Activated gamma-delta T cell treated with anti-CD3 and anti-CD28 coated beads, Interleukin-2, amount 50 U/mL, for 16 hours (primary cell): ENCODE results near the gene MRPL20.
"Not testable (repeated sequence)": the region's sequence is repeated elsewhere in the genome, so short reads cannot be mapped to it uniquely, and the experiment has no call there.

Experiments
- DNase-seq: peaks from one replicate; pipeline ENCODE4 v3.0.0-alpha.2; 2020; ENCODE audit warnings: low read depth

MRPL20 gene

DNA sequence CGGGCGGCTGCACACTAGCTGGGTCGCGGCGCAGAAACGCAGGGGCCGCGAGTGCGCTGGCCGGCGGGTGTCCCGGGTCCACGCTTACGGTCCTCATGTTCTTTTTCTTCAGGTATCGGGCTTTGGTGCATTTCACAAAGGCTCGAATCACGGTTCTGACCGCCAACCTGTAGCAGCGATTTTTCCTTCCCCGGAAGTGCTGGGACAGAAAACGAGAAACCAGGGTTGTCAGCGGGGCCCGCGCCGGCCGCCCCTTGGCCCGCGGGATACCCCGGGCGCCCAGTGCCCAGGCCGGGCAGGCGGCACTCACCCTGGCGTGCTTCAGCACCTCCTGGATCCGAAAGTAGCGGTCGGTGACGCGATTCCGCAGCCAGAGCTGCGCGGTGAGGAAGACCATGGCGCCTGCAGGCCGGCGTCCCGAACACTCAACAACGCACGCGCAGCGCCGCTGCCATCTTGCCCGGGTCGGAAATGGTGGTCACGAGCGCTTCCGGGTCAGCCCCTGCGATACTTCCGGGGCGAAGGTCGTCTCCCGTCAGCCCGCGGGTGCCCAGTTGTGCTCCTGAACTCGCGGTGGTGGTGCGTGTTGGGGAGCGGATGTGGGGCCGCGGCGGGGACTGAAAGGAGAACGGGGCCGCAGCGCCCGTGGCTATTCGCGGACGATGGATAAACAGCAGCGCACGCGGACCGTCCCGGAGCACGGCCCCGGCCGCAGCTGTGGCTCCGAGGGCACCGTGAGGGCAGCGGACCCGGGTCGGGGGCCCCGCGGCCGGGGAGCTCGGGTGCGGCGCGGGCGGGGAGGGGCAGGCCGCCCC is at the start of gene MRPL20:
MRPL20 (minus strand) TSS at position 473 of the 815 bp plus-strand sequence; CDS start at position 397, 76 bp downstream.
- peak; percentile 96 for DNase-seq

DNA sequence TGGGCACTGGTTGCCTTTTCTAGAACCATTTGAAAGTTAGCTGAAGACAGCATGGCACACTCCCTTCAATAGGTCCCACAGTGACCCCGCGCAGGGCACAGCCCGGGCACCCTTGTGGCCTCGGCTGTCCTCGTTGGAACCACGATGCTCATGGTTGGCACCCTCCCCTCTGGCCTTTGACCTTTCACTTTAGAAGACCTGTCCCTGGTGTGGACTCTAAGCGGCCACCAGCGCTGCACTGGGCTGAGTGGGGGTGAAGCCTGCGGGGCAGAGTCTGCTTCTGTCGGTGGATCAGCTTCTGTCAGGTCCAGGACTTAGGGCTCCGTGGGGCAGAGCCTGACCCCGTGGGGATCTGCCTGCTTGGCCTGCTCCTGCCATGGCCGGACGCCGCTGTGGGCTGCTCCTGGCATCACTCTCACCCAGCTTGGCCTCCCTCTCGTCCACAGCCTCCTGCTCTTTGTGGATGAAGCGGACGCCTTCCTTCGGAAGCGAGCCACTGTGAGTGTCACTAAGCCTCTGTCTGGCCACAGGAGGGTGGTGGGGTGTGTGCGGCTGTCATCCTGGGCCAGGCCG is 49.7 kb upstream of the MRPL20 start:
- not testable (repeated sequence) for DNase-seq

DNA sequence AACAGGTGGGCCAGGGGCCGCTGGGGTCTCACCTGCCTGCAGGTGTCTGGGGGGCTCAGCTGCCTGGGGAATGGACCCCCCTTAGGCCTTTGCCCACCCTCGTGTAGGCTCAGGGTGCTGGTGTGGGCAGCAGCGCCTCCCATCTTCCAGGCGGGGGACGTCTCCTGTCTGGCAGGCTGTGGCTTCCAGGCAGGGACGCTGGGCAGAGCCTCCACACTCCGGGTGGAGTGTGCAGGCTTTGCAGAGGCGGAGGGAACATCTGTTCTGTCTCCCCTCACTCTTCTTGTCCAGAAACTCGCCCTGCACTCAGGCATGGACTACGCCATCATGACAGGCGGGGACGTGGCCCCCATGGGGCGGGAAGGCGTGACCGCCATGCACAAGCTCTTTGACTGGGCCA is 48.8 kb upstream of the MRPL20 start:
- not testable (repeated sequence) for DNase-seq

DNA sequence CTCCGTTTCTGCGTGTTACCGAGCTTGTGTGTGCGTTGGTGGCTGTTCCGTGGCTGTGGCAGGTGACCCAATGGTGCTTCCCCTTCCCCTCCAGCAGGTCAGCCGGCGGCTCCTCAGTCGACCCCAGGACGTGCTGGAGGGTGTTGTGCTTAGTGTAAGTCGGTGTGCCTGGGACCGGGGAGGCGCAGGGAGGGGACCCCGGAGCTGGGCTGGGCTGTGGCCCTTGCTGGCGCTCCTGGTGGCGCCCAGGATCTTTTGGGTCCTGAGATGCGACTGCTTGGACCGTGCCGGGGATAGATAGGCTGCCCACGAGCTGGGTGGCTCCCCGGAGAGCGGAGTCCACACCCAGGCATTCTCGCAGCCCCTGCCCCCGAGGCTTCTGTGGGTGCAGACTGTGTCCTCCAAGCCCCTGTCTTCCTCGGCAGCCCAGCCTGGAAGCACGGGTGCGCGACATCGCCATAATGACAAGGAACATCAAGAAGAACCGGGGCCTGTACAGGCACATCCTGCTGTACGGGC is 48.3 kb upstream of the MRPL20 start:
- no peak for DNase-seq

DNA sequence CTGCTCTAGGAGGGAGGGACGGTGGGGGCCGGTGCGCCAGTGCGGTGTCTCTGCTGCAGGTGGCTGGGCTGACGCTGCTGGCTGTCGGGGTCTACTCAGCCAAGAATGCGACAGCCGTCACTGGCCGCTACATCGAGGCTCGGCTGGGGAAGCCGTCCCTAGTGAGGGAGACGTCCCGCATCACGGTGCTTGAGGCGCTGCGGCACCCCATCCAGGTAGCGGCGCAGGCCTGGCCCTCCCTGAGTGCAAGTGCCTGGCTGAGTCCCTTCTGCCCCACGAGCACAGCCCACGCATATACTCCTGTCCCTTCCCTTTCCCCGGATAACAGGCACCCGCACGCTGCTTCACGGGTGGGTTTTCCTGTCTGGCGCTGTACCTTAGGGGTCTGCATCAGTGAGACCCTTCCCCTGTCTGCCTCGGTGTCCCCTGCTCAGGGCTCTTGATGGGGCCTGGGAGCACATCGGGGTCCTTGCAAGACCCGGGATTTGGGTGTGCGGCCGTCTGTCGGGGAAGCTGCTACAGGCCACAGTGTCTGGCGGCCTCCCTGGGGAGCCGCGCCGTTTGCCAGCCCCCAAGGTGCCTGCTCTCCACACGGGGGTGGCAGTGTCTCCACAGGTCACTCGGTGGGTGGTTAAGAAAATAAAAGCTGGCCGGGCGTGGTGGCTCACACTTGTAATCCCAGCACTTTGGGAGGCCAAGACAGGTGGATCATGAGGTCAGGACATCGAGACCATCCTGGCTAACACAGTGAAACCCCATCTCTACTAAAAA is 47.4 kb upstream of the MRPL20 start:
- not testable (repeated sequence) for DNase-seq

GRCh38 chr1:1452882-1453281 is 45.8 kb upstream of the MRPL20 start:
- DNase-seq: no peak

- DNase-seq: not testable (repeated sequence)
These were observed 45.3 kb upstream of the MRPL20 start for GRCh38 chr1:1452365-1452739.

DNA sequence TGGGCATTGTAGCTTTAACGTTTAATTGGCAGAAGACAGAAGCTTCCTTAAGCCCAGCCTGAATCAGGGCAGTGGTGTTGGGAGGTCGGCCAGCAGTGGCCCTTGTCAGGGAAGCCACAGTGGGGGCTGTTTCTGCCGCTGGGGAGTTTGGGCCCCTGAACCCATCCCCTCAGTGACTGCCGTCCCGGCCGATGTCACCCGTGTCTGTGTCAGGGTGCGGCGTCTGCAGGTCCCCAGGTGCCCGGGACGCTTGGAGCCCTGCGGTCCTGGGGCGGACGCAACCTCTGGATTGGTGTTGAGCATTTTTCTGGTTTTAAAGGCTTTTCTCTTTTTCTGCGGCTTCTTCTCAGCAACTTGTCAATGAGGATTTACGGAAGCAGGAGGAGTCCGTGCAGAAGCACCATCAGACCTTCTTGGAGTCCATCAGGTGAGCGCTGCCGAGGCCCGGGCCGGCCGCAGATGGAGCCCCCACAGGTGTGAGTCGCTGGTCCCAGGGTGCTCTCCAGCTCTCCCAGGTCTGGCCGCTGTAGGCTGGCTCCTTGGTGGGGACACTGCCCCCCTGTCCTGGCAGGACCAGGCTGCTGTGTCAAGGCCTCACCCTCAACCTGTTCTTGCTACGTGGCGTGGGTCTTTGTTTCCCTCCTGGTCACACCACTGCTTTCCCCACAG is 44.7 kb upstream of the MRPL20 start:
- DNase-seq: no peak

DNA sequence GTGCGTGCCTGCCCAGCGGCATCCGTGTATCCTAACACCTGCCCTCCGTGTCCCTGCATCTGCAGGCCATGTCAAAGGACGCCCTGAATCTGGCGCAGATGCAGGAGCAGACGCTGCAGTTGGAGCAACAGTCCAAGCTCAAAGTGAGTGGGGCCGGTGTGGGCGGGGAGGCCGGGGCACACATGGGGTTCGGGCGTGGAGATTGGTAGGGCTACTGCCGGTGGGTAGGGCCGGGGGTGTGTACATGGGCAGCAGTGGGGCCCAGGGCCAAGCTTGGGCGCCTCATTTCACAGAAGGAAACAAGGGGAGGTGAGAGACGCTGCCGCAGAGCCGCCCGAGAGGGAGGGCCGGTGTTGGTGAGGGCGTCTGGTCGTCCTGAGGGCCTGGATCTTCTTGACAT is 43.5 kb upstream of the MRPL20 start:
- not testable (repeated sequence) for DNase-seq

GRCh38 chr1:1449099-1449739 is 42.1 kb upstream of the MRPL20 start, which contains the start of gene ATAD3C:
Gene ATAD3C (plus strand): TSS chr1:1449689. CDS start chr1:1450684, 995 bp downstream.
- no peak for DNase-seq

- not testable (repeated sequence) for DNase-seq
These were observed 39.5 kb upstream of the MRPL20 start for GRCh38 chr1:1446631-1447030.

- DNase-seq: no peak
These were observed 35.1 kb upstream of the MRPL20 start for GRCh38 chr1:1442069-1442770.

DNA sequence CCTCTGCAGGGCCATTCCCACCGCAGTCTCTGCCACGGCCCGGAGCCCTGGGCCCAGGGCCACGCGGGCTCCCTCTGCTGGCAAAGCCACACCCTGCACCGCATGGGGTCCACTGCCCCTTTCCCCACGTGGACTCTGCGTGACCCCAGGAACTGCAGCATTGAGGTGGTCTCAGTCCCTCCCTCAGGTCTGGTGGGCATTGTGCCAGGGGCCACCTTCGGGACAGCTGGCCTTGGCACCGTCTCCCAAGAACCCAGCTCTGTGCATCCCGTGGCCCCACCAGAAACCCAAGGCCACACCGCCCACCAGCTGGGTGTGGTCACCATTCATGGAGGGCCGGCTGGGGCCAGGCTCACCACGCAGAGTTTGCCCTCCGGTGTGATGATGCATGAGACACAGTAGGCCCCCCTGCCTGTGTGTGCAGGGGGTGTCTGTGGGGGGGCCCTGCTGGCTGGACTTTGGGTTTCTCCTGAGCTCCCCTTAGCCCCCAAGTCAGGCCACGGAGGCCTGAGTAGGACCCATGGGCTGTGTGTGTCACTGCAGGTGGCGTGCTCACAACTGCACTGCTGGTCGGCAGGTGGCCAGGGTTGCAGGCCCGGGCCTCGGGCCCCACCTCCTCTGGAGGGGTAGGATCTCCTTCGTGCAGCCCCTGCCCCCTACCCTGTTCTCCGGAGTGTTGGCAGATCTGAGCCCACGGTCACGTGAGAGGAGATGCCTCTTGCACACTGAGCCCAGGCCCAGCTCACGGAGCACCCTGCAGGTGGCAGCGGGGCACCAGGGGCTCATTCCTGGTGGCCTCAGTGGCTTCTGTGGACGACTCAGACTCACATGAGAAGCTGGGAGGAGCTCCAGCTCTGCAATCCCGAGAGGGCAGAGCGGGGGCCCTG is 34.2 kb upstream of the MRPL20 start:
- DNase-seq: peak; percentile 30

DNA sequence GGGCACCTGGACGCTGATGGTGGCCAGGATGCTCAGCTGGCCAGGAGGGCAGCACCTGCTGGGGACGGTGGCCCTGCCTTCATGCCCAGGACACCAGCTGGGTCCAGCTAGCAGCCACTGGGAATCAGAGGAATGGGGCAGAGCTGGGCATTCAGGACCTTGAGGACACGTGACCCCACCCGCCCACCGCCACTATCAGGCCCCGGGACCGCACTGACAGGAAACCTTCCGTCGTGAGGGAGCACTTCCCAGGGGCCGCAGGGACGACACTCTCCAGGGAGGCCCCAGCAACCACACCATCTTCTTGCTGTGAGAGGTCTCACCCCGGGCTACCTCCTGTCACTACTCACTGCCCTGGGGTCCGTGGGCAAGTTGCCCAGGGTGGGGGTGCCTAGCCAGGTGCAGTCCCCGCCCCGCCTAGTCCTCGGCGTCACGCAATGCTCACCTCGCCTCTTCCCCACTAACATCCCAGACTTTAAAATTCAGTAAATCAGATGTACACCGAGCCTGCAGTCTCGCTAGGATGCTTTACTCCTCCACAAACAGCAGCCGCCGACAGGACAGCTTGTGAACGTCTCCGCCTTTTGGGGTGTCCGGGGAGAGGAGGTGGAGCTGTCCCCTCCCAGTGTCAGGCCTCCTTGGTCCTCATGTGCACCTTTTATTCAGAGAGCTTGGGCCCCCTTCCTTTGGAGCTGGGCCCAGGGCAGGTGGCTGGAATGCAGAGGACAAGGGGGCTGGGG is 33.3 kb upstream of the MRPL20 start:
- DNase-seq: no peak

DNA sequence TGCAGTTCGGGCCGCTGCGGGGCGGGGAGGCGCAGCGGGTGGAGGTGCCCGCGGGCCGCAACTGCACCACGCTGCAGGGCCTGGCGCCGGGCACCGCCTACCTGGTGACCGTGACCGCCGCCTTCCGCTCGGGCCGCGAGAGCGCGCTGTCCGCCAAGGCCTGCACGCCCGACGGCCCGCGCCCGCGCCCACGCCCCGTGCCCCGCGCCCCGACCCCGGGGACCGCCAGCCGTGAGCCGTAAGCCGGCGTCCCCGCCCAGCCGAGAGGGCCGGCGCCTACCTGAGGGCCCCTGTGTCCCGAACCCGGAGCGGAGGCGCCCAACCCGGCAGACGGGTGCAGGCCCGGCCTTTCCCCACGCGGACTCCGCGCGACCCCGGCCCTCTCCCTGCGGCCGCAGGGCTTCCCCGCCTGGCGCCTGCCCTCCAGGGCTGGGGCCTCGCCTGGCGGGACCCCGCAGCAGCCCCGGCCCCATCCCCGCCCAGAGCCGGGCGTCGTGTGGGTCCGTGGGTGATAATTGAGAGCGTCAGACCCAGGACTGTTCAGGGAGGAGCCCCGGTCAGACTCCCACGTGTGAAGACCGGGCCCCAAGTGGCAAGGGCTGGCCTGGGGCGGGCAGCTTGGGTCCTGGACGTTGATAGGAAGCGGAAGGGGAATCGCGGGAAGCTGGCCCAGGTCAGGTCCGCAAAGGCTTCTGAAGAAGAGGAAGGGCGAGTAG is 32.6 kb upstream of the MRPL20 start:
- no peak for DNase-seq

- DNase-seq: no peak
These were observed 31.7 kb upstream of the MRPL20 start for GRCh38 chr1:1438531-1439381.

GRCh38 chr1:1437904-1438376 is 30.8 kb upstream of the MRPL20 start:
- no peak for DNase-seq
